HCT116 (cell line): Measurements from ENCODE around the gene PNMT. TPM values are rescaled to one million over a fixed set of nuclear protein-coding genes. Genes with fewer than 3 reads are reported as not detected.

Source experiments
- ATAC-seq: fragments of 200-7000 bp; cut with Tn5 transposase; 2 replicates; pipeline ENCODE4 v1.9.1; 2020; ENCODE audit warnings: mild to moderate bottlenecking, moderate library complexity
- BruUV-seq: library from RNA; stranded (reverse); fragments of 400-500 nt; replicated peaks from 2 replicates; lab custom pipeline; 2021; lab: Mats Ljungman, UMichigan
- CTCF ChIA-PET: fragments of 300-600 bp; sonication (Branson Sonifier 250); formaldehyde crosslinking; loops from one replicate; lab custom pipeline; 2021; ENCODE audit warnings: antibody characterized with exemption; lab: Charles Lee
- POLR2A ChIA-PET: fragments of 300-600, 350-600 bp; sonication (Branson Sonifier 250); formaldehyde crosslinking; loops from one replicate; lab custom pipeline; 2021; ENCODE audit warnings: antibody characterized with exemption; lab: Charles Lee
- RAD21 ChIA-PET, 2 experiments: fragments of 300-600 bp; sonication (Branson Sonifier 250); formaldehyde crosslinking; loops; one replicate each; lab custom pipeline; 2023; ENCODE audit warnings: low total read pairs in 2 of 2; ENCODE audit not compliant: uncharacterized antibody in 2 of 2, unreplicated experiment in 2 of 2, low non-redundant PET in 1 of 2; lab: Charles Lee
- DNase-seq: peaks from one replicate; pipeline ENCODE4 v3.0.0-alpha.2; 2010; ENCODE audit warnings: low read depth, low spot score
- H2AFZ ChIP-seq: fragments of 200-600 bp; shearing (Covaris generic), sonication (generic); 2 replicates; pipeline ENCODE4 v1.6.1; 2017; ENCODE audit warnings: low read depth, mixed run types, mixed read lengths, antibody characterized with exemption, low read length; ENCODE audit not compliant: poor library complexity, severe bottlenecking
- H3K27ac ChIP-seq: 2 replicates; pipeline ENCODE4 v1.5.1; 2012; ENCODE audit warnings: low read depth, low read length
- H3K27me3 ChIP-seq: fragments of 200-600 bp; sonication (generic); 2 replicates; pipeline ENCODE4 v1.6.1; 2016; ENCODE audit warnings: mixed run types, low read length, mixed read lengths; ENCODE audit not compliant: insufficient read depth
- H3K36me3 ChIP-seq, 2 experiments: fragments of 200-500 bp in 1 of 2; fragments of 200-600 bp in 1 of 2; sonication (Bioruptor generic) in 1 of 2; sonication (generic) in 1 of 2; 2 replicates each; pipeline versions ENCODE4 v1.5.1 to v1.6.1; 2014 to 2016; ENCODE audit warnings: low read length in 2 of 2, inconsistent platforms in 1 of 2, mixed read lengths in 1 of 2, mixed run types in 1 of 2; ENCODE audit not compliant: insufficient read depth in 2 of 2, control insufficient read depth in 1 of 2
- H3K4me1 ChIP-seq, 2 experiments: fragments of 200-600 bp in 1 of 2; sonication (generic) in 1 of 2; 2 replicates each; pipeline versions ENCODE4 v1.5.1 to v1.6.1; 2012 to 2017; ENCODE audit warnings: low read length in 2 of 2, inconsistent platforms in 1 of 2, mild to moderate bottlenecking in 1 of 2, mixed read lengths in 1 of 2, mixed run types in 1 of 2, moderate library complexity in 1 of 2; ENCODE audit not compliant: insufficient read depth in 2 of 2, control insufficient read depth in 1 of 2
- H3K4me2 ChIP-seq: fragments of 200-600 bp; sonication (generic); 2 replicates; pipeline ENCODE4 v1.6.1; 2017; ENCODE audit warnings: mixed run types, low read length, mixed read lengths
- H3K4me3 ChIP-seq, 2 experiments: fragments of 200-600 bp in 1 of 2; sonication (generic) in 1 of 2; replicated peaks in 1 of 2; 2 replicates each; pipeline ENCODE4 v1.5.1; 2011 to 2016; ENCODE audit warnings: low read length in 2 of 2, control low read depth in 1 of 2, low read depth in 1 of 2, mild to moderate bottlenecking in 1 of 2, mixed read lengths in 1 of 2, mixed run types in 1 of 2
- H3K79me2 ChIP-seq: fragments of 200-600 bp; sonication (generic); 2 replicates; pipeline ENCODE4 v1.6.1; 2017; ENCODE audit warnings: mild to moderate bottlenecking, mixed run types, low read length, moderate library complexity, mixed read lengths; ENCODE audit not compliant: insufficient read depth
- H3K9ac ChIP-seq: fragments of 200-600 bp; sonication (generic); 2 replicates; pipeline ENCODE4 v1.6.1; 2016; ENCODE audit warnings: low read length, mixed read lengths
- H3K9me2 ChIP-seq: fragments of 200-600 bp; sonication (generic), shearing (Covaris generic); 2 replicates; pipeline ENCODE4 v1.6.1; 2017; ENCODE audit warnings: mixed run types, mild to moderate bottlenecking, moderate library complexity; ENCODE audit not compliant: insufficient read depth
- H3K9me3 ChIP-seq, 2 experiments: fragments of 200-500 bp in 1 of 2; fragments of 200-600 bp in 1 of 2; sonication (Bioruptor generic) in 1 of 2; sonication (generic) in 1 of 2; 2 replicates each; pipeline ENCODE4 v1.6.1; 2014 to 2017; ENCODE audit warnings: low read length in 2 of 2, mixed read lengths in 2 of 2, inconsistent platforms in 1 of 2, low read depth in 1 of 2, mild to moderate bottlenecking in 1 of 2, mixed run types in 1 of 2, moderate library complexity in 1 of 2; ENCODE audit not compliant: control insufficient read depth in 1 of 2, insufficient read depth in 1 of 2
- H4K20me1 ChIP-seq: fragments of 200-600 bp; sonication (generic), shearing (Covaris generic); 2 replicates; pipeline ENCODE4 v1.6.1; 2017; ENCODE audit warnings: mixed run types, mild to moderate bottlenecking, moderate library complexity; ENCODE audit not compliant: insufficient read depth
- CBX3 ChIP-seq: IDR thresholded peaks from 2 replicates; pipeline ENCODE4 v1.6.1; 2012; ENCODE audit warnings: low read depth
- CEBPB ChIP-seq: IDR thresholded peaks from 2 replicates; pipeline ENCODE4 v1.6.1; 2012; ENCODE audit warnings: low read depth
- EGR1 ChIP-seq: IDR thresholded peaks from 2 replicates; pipeline ENCODE4 v1.6.1; 2012; ENCODE audit warnings: low read depth
- EZH2 ChIP-seq: fragments of 200-600 bp; sonication (generic); IDR thresholded peaks from 2 replicates; pipeline ENCODE4 v1.6.1; 2017; ENCODE audit warnings: antibody characterized with exemption, mixed run types
- EZH2phosphoT487 ChIP-seq: fragments of 200-600 bp; IDR thresholded peaks from 2 replicates; pipeline ENCODE4 v1.6.1; 2018; ENCODE audit warnings: antibody characterized with exemption, borderline replicate concordance
- FOSL1 ChIP-seq: IDR thresholded peaks from 2 replicates; pipeline ENCODE4 v1.6.1; 2012; ENCODE audit warnings: low read depth
- POLR2A ChIP-seq: IDR thresholded peaks from 2 replicates; pipeline ENCODE4 v1.7.0; 2011; ENCODE audit warnings: borderline replicate concordance; ENCODE audit not compliant: insufficient read depth, insufficient read length; ENCODE audit errors: extremely low read depth
- POLR2AphosphoS5 ChIP-seq: IDR thresholded peaks from 2 replicates; pipeline ENCODE4 v1.6.1; 2011; ENCODE audit warnings: mild to moderate bottlenecking, low read depth, low read length, moderate library complexity
- RAD21 ChIP-seq: IDR thresholded peaks from 2 replicates; pipeline ENCODE4 v1.6.1; 2012; ENCODE audit warnings: low read depth, mild to moderate bottlenecking
- SIN3A ChIP-seq: IDR thresholded peaks from 2 replicates; pipeline ENCODE4 v1.6.1; 2012; ENCODE audit warnings: low read depth
- YY1 ChIP-seq: IDR thresholded peaks from 2 replicates; pipeline ENCODE4 v1.6.1; 2011; ENCODE audit warnings: low read length, low read depth, moderate library complexity, mild to moderate bottlenecking; ENCODE audit not compliant: insufficient replicate concordance; ENCODE audit errors: extremely low read depth
- ZFX ChIP-seq: fragments of 450-650 bp; IDR thresholded peaks from 2 replicates; pipeline ENCODE4 v1.6.1; 2017
- intact Hi-C: fragments of 100-400 bp; cut with micrococcal nuclease; formaldehyde crosslinking; loops from 2 replicates; pipeline ENCODE4 v1.10.0; 2022
- total RNA-seq: library from RNA; stranded (reverse); gene quantifications from one replicate; pipeline ENCODE4 v1.2.1, GENCODE V29; 2021; ENCODE audit not compliant: unreplicated experiment
- TF ChIP-seq, protein P1 (sequence below): IDR thresholded peaks from 2 replicates; pipeline ENCODE4 v1.6.1; 2012; ENCODE audit warnings: low read depth
- TF ChIP-seq, protein P2 (sequence below): IDR thresholded peaks from 2 replicates; pipeline ENCODE4 v1.6.1; 2012
- TF ChIP-seq, protein P3 (sequence below), 3 experiments: fragments of 200-600 bp in 1 of 3; sonication (generic) in 1 of 3; IDR thresholded peaks in 2 of 3; conservative IDR thresholded peaks in 1 of 3; 2 replicates each; pipeline ENCODE4 v1.5.1; 2012 to 2017; ENCODE audit warnings: low read depth in 2 of 3, low read length in 2 of 3, antibody characterized with exemption in 1 of 3, borderline replicate concordance in 1 of 3, control low read depth in 1 of 3, mild to moderate bottlenecking in 1 of 3, mixed read lengths in 1 of 3, mixed run types in 1 of 3, moderate library complexity in 1 of 3; ENCODE audit not compliant: insufficient read depth in 1 of 3

Gene PNMT
- total RNA-seq, 1 experiment from 2014 or later = not detected

DNA sequence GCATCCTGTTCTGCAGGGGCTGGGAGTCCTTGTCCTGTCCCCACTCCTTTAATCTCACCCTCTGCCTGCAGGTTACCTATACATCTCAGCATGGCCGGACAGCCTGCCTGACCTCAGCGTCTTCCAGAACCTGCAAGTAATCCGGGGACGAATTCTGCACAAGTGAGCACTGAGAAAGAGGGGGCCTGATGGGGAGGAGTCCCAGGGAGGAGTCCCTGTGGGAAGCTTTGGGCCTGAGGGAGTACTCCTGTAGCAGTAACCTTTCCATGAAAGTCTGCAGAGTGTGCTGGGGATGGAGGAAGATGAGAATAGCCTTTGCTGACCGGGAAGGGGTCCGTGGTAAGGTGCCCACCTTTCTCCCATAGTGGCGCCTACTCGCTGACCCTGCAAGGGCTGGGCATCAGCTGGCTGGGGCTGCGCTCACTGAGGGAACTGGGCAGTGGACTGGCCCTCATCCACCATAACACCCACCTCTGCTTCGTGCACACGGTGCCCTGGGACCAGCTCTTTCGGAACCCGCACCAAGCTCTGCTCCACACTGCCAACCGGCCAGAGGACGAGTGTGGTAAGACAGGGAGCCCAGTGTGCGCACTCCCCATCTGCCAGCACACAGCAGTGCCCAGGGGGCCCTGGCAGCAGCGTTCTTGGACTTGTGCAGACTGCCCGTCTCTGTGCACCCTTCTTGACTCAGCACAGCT lies 47.3 kb downstream of the PNMT start:
- Histone ChIP-seq H4K20me1 (no peaks in the 10 kb centered on the region), H3K9ac (no peak overlapping the region), H3K4me1 (no peaks in the 10 kb centered on the region), H3K9me2 (no peaks in the 10 kb centered on the region), H2AFZ (no peak overlapping the region), H3K9me3 (no peaks in the 10 kb centered on the region), H3K36me3 (peaks cover 0 to 23% of the 10 kb centered on the region in 2 experiments; a peak in 3 of 4 replicates), H3K27me3 (no peaks in the 10 kb centered on the region), H3K27ac (no peak overlapping the region), H3K4me2 (no peak overlapping the region), H3K79me2 (no peaks in the 10 kb centered on the region), H3K4me3 (no peak overlapping the region)
- ATAC-seq = no peak
- ChIA-PET POLR2A (no interaction called here), RAD21 (no interaction called here), CTCF (interaction anchor here (2.1 kb wide), 1 partner anchor 14 kb away, joined by 4 read pairs; no protein-coding TSS in a partner anchor)
- BruUV-seq = no TSS peak
- TF ChIP-seq YY1 (no peak), EZH2phosphoT487 (no peak), CEBPB (no peak), FOSL1 (no peak), RAD21 (no peak), CBX3 (no peak), EZH2 (no peak), POLR2AphosphoS5 (no peak), SIN3A (no peak), ZFX (no peak), POLR2A (no peak), EGR1 (no peak)
- TF ChIP-seq, protein P1, sequence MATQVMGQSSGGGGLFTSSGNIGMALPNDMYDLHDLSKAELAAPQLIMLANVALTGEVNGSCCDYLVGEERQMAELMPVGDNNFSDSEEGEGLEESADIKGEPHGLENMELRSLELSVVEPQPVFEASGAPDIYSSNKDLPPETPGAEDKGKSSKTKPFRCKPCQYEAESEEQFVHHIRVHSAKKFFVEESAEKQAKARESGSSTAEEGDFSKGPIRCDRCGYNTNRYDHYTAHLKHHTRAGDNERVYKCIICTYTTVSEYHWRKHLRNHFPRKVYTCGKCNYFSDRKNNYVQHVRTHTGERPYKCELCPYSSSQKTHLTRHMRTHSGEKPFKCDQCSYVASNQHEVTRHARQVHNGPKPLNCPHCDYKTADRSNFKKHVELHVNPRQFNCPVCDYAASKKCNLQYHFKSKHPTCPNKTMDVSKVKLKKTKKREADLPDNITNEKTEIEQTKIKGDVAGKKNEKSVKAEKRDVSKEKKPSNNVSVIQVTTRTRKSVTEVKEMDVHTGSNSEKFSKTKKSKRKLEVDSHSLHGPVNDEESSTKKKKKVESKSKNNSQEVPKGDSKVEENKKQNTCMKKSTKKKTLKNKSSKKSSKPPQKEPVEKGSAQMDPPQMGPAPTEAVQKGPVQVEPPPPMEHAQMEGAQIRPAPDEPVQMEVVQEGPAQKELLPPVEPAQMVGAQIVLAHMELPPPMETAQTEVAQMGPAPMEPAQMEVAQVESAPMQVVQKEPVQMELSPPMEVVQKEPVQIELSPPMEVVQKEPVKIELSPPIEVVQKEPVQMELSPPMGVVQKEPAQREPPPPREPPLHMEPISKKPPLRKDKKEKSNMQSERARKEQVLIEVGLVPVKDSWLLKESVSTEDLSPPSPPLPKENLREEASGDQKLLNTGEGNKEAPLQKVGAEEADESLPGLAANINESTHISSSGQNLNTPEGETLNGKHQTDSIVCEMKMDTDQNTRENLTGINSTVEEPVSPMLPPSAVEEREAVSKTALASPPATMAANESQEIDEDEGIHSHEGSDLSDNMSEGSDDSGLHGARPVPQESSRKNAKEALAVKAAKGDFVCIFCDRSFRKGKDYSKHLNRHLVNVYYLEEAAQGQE = no peak
- TF ChIP-seq, protein P2, sequence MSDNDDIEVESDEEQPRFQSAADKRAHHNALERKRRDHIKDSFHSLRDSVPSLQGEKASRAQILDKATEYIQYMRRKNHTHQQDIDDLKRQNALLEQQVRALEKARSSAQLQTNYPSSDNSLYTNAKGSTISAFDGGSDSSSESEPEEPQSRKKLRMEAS = no peak
- TF ChIP-seq, protein P3, sequence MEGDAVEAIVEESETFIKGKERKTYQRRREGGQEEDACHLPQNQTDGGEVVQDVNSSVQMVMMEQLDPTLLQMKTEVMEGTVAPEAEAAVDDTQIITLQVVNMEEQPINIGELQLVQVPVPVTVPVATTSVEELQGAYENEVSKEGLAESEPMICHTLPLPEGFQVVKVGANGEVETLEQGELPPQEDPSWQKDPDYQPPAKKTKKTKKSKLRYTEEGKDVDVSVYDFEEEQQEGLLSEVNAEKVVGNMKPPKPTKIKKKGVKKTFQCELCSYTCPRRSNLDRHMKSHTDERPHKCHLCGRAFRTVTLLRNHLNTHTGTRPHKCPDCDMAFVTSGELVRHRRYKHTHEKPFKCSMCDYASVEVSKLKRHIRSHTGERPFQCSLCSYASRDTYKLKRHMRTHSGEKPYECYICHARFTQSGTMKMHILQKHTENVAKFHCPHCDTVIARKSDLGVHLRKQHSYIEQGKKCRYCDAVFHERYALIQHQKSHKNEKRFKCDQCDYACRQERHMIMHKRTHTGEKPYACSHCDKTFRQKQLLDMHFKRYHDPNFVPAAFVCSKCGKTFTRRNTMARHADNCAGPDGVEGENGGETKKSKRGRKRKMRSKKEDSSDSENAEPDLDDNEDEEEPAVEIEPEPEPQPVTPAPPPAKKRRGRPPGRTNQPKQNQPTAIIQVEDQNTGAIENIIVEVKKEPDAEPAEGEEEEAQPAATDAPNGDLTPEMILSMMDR (IDR thresholded peaks at IDR 0.05 in 2 of 3, conservative IDR thresholded peaks at IDR 0.05 in 1 of 3; ENCODE audit: borderline replicate concordance in 1 of 3, insufficient read depth in 1 of 3, low read depth in 2 of 3, low read length in 2 of 3) = no peak
- intact Hi-C loops = no loop called here
- no peak for DNase-seq
